Thymus (tissue), 11 donors: Measurements from ENCODE around the gene KRTAP10-5. TPM values are rescaled to one million over a fixed set of nuclear protein-coding genes. Genes with fewer than 3 reads are reported as not detected.

Experiments used
- DNase-seq, 9 donors: peaks; one replicate each; pipeline ENCODE4 v3.0.0-alpha.2; 2013; ENCODE audit warnings: low spot score in 9 of 9, low read depth in 6 of 9, missing footprints in 1 of 9
- H3K27ac ChIP-seq, 2 donors: one replicate each; pipeline ENCODE4 v1.5.1; 2013; ENCODE audit warnings: control low read depth in 1 of 2, low read depth in 1 of 2, low read length in 1 of 2, mild to moderate bottlenecking in 1 of 2, moderate library complexity in 1 of 2
- H3K27me3 ChIP-seq, 2 donors: one replicate each; pipeline ENCODE4 v1.5.1; 2013; ENCODE audit warnings: low read length in 1 of 2; ENCODE audit not compliant: control insufficient read depth in 2 of 2, insufficient read depth in 1 of 2
- H3K36me3 ChIP-seq, 2 donors: one replicate each; pipeline ENCODE4 v1.5.1; 2013; ENCODE audit warnings: low read length in 1 of 2, mild to moderate bottlenecking in 1 of 2, moderate library complexity in 1 of 2; ENCODE audit not compliant: control insufficient read depth in 2 of 2, insufficient read depth in 2 of 2
- H3K4me1 ChIP-seq, 2 donors: one replicate each; pipeline ENCODE4 v1.5.1; 2013; ENCODE audit warnings: low read length in 2 of 2; ENCODE audit not compliant: control insufficient read depth in 2 of 2, insufficient read depth in 2 of 2
- H3K4me3 ChIP-seq, 2 donors: one replicate each; pipeline ENCODE4 v1.5.1; 2013; ENCODE audit warnings: low read length in 2 of 2, control low read depth in 1 of 2, mild to moderate bottlenecking in 1 of 2
- H3K9me3 ChIP-seq, 2 donors: one replicate each; pipeline ENCODE4 v1.5.1; 2013; ENCODE audit warnings: low read length in 1 of 2, mild to moderate bottlenecking in 1 of 2; ENCODE audit not compliant: control insufficient read depth in 2 of 2, insufficient read depth in 1 of 2
- WGBS: extraction: QIAGEN DNeasy Blood & Tissue Kit; methylation state at CpG from one replicate; pipeline ENCODE4 v1.1.7; 2013; 5-methylcytosine and 5-hydroxymethylcytosine counted together
- polyA plus RNA-seq: library from polyadenylated mRNA; stranded (reverse); fragments of 200-250 nt; gene quantifications from one replicate; pipeline ENCODE4 v1.2.3, GENCODE V29; 2013
- total RNA-seq: library from RNA; stranded (reverse); fragments of 120-200 nt; gene quantifications from one replicate; pipeline ENCODE4 v1.2.4, GENCODE V29; 2013
- donor health status: healthy.

The KRTAP10-5 gene
- total and polyA plus RNA-seq, 2 donors = not detected

GRCh38 chr21:44569861-44570517 lies 10.4 kb downstream of the KRTAP10-5 start:
- Histone ChIP-seq H3K27me3 (peaks cover 0 to 2% of the 10 kb centered on the region in 2 donors), H3K27ac (no peak overlapping the region), H3K9me3 (peaks cover 0 to 14% of the 10 kb centered on the region in 2 donors), H3K4me1 (no peaks in the 10 kb centered on the region), H3K36me3 (no peaks in the 10 kb centered on the region), H3K4me3 (no peak overlapping the region)
- 91% methylated on average over 12 of the region's 12 CpGs for WGBS
- DNase-seq = no peak

DNA sequence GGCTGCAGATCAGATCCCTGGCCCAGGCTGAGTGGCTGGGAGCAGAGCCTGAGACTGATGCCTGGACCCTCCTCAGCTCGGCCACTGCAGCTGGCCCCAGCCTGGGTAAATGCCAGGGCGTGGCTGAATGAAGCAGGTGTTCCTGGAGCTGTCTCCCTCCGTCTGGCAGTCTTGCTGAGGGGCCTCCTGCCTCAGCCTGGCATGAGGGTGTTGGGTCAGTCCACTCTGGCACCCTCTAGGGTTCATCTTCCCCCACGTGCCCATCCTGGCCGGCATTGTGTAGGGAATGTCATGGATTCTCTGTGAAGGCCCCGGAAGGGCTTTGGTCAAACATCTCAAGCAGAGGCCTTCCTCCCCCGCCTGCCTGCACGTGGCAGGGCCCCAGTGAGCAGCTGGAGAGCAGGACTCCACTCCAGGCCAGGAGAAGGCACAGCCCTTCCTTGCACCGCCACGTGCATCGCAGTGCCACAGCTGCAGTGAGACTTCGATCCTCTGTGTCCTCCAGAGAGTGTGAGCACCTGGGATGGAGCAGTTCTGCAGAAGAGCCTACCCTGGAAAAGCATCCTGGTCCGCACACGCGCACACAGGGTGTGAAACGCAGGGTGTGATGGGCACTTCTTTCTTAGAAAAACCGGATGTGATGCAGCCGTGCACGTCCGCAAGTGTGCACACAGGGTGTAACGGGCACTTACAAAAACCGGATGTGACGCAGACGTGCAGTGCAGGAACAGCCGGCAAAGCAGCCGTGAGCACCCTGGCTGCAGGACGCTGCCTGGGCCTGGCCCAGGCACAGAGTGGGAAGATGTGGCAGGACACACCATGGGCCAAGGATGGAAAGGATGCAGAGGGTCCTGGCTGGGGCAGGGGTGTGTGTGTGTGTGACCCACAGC lies 11.5 kb downstream of the KRTAP10-5 start:
- H3K36me3 ChIP-seq = no peaks in the 10 kb centered on the region
- H3K4me3 ChIP-seq = no peak overlapping the region
- peaks cover 0 to 14% of the 10 kb centered on the region in 2 donors for H3K9me3 ChIP-seq
- no peaks in the 10 kb centered on the region for H3K27me3 ChIP-seq
- no peaks in the 10 kb centered on the region for H3K4me1 ChIP-seq
- H3K27ac ChIP-seq = no peak overlapping the region
- 85% methylated on average over 27 of the region's 27 CpGs for WGBS
- no peak for DNase-seq

DNA sequence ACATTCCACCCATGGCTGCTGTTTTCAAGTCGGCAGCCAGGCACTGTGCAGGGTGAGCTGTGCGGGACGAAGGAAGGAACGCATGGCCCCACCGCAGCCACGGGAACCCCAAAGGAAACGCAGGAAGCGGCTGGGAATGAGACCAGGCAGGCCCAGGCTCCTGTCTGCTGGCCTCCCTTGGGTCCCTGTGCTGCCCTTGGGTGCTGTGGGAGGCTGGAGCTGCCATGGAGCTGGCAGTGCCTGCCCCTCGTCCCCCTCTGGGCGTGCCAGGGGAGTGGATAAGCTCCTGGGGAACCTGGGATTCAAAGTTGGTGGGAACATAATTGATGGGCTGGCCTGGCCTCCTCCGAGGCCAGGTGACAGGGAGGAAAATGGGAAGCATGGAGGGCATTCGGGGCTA lies 12.1 kb downstream of the KRTAP10-5 start:
- no peak overlapping the region for H3K4me3 ChIP-seq
- H3K9me3 ChIP-seq = peaks cover 0 to 14% of the 10 kb centered on the region in 2 donors
- H3K27ac ChIP-seq = no peak overlapping the region
- H3K36me3 ChIP-seq = no peaks in the 10 kb centered on the region
- no peak for DNase-seq
- no peaks in the 10 kb centered on the region for H3K27me3 ChIP-seq
- H3K4me1 ChIP-seq = no peaks in the 10 kb centered on the region
- 80% methylated on average over 12 of the region's 12 CpGs for WGBS

DNA sequence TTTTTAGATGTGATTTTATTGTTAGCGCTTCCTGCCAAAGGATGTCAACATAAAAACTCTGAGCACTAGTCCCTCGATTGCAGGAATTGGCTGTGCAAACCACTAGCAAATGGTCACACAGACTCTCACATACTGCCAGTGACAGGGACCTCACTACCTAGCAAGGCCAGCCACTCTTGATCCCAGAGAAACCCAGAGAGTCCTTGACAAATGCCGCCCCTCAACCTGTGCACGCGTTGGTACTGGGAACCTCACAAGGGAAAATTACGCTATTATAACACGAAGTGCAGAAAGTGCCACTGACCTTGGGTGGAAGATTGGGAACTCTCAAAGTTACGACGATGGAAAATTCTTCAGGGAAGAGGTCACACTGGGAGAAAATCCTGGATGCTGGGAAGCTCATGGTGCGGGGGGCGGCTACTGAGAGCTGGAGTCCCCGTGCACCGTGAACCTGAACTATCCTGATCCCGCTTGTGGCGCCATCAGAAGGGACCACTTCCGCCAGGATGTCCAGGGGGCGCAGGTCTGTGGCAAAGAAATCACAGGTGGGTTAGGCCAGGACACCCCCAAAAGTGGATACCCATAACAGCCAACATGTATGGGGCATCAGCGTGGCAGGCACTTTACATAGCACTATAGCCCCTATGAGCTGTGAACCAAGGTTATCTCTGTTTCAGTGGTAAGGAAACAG lies 12.8 kb downstream of the KRTAP10-5 start:
- no peak for DNase-seq
- Histone ChIP-seq H3K27me3 (no peaks in the 10 kb centered on the region), H3K9me3 (peaks cover 0 to 14% of the 10 kb centered on the region in 2 donors), H3K27ac (no peak overlapping the region), H3K4me1 (no peaks in the 10 kb centered on the region), H3K4me3 (no peak overlapping the region), H3K36me3 (no peaks in the 10 kb centered on the region)
- WGBS = 95% methylated on average over 18 of the region's 18 CpGs

GRCh38 chr21:44566403-44566802 lies 14.0 kb downstream of the KRTAP10-5 start:
- Histone ChIP-seq H3K9me3 (peaks cover 0 to 4% of the 10 kb centered on the region in 2 donors), H3K27me3 (no peaks in the 10 kb centered on the region), H3K27ac (no peak overlapping the region), H3K4me1 (no peaks in the 10 kb centered on the region), H3K36me3 (no peaks in the 10 kb centered on the region), H3K4me3 (no peak overlapping the region)
- DNase-seq = no peak
- 6% methylated on average over 1 of the region's 1 CpG for WGBS

- Histone ChIP-seq H3K27me3 (no peaks in the 10 kb centered on the region), H3K36me3 (no peaks in the 10 kb centered on the region), H3K4me3 (no peak overlapping the region), H3K4me1 (no peaks in the 10 kb centered on the region), H3K27ac (no peak overlapping the region), H3K9me3 (no peaks in the 10 kb centered on the region)
- WGBS = 36% methylated on average over 1 of the region's 1 CpG
- no peak for DNase-seq
These were observed 15.4 kb downstream of the KRTAP10-5 start for GRCh38 chr21:44564886-44565598.

- H3K27ac ChIP-seq = no peak overlapping the region
- H3K4me3 ChIP-seq = no peak overlapping the region
- no peaks in the 10 kb centered on the region for H3K9me3 ChIP-seq
- no peaks in the 10 kb centered on the region for H3K4me1 ChIP-seq
- DNase-seq = no peak
- H3K27me3 ChIP-seq = no peaks in the 10 kb centered on the region
- H3K36me3 ChIP-seq = no peaks in the 10 kb centered on the region
- WGBS = 99% methylated on average over 1 of the region's 1 CpG
These were observed 16.3 kb downstream of the KRTAP10-5 start for GRCh38 chr21:44564099-44564498.

- Histone ChIP-seq H3K27ac (no peak within 1 kb of the TSS), H3K4me3 (no peak within 1 kb of the TSS), H3K36me3 (no peaks in the 10 kb centered on the region), H3K27me3 (peaks cover 0 to 7% of the 10 kb centered on the region in 2 donors), H3K4me1 (no peaks in the 10 kb centered on the region), H3K9me3 (no peaks in the 10 kb centered on the region)
- 72% methylated on average over 5 of the region's 5 CpGs for WGBS
- DNase-seq = no peak
These were observed 21.7 kb downstream of the KRTAP10-5 start, which contains the start of gene KRTAP10-3 for GRCh38 chr21:44558695-44559094. Gene KRTAP10-3, minus strand, starts transcription at chr21:44558795. Its CDS starts 80 bp downstream, at chr21:44558715.
